GM12878 (cell line): ENCODE data around the gene ATL1.

Experiments used
- CHD1 ChIP-seq: IDR thresholded peaks from 2 replicates; pipeline ENCODE4 v1.6.1; 2012; ENCODE audit warnings: low read depth, low read length, improper control_type of control experiment
- EZH2 ChIP-seq: IDR thresholded peaks from 2 replicates; pipeline ENCODE4 v1.6.1; 2012; ENCODE audit warnings: low read depth, mild to moderate bottlenecking, control low read depth, inconsistent platforms, low read length, borderline replicate concordance; ENCODE audit not compliant: control insufficient read depth
- FOXK2 ChIP-seq: fragments of 450-650 bp; IDR thresholded peaks from 2 replicates; pipeline ENCODE4 v1.6.1; 2017; ENCODE audit warnings: mild to moderate bottlenecking, moderate library complexity
- MXI1 ChIP-seq: fragments of 150-350 bp; IDR thresholded peaks from 2 replicates; pipeline ENCODE4 v1.6.1; 2011; ENCODE audit warnings: low read depth, mild to moderate bottlenecking, inconsistent platforms, low read length, improper control_type of control experiment
- SP1 ChIP-seq: IDR thresholded peaks from one replicate; pipeline ENCODE4 v1.6.1; 2011; ENCODE audit warnings: low read depth, low read length
- TF ChIP-seq, protein P1 (sequence below): IDR thresholded peaks from 2 replicates; pipeline ENCODE4 v1.6.1; 2011; ENCODE audit warnings: mild to moderate bottlenecking, low read depth, low read length, moderate library complexity; ENCODE audit not compliant: insufficient replicate concordance
- TF ChIP-seq, protein P2 (sequence below), 3 experiments: IDR thresholded peaks in 2 of 3; conservative IDR thresholded peaks in 1 of 3; 2 replicates each; pipeline ENCODE4 v1.5.1; 2011; ENCODE audit warnings: low read depth in 3 of 3, low read length in 3 of 3, mild to moderate bottlenecking in 3 of 3, control low read depth in 2 of 3, moderate library complexity in 2 of 3, inconsistent platforms in 1 of 3, mixed read lengths in 1 of 3; ENCODE audit not compliant: control insufficient read depth in 2 of 3, insufficient read depth in 1 of 3; ENCODE audit errors: extremely low read depth in 1 of 3
- TF ChIP-seq, protein P3 (sequence below): IDR thresholded peaks from 2 replicates; pipeline ENCODE4 v1.6.1; 2012; ENCODE audit warnings: mild to moderate bottlenecking, low read depth, low read length
- TF ChIP-seq, protein P4 (sequence below): fragments of 450-650 bp; conservative IDR thresholded peaks from 2 replicates; pipeline ENCODE4 v1.6.1; 2017; ENCODE audit warnings: mild to moderate bottlenecking, moderate library complexity

DNA sequence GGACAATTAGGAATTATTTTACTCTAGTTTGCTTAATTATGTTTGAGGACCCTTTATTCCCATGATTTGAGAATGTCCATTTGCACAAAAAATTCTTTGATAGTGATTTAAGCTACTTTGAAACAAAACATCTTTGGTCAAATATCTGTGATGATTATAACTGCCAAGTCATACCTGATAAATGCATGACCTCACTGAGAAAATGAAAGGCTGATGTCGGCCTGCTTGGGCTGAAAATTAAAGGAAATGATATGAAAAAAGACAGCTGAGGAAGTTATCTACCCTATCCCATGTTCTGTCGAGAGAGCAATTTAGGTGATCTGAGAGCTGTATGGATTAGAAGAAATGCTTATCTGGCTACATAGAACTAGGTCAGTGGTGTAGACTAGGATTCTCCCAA lies 43.6 kb downstream of the ATL1 start:
- TF ChIP-seq, protein P1, sequence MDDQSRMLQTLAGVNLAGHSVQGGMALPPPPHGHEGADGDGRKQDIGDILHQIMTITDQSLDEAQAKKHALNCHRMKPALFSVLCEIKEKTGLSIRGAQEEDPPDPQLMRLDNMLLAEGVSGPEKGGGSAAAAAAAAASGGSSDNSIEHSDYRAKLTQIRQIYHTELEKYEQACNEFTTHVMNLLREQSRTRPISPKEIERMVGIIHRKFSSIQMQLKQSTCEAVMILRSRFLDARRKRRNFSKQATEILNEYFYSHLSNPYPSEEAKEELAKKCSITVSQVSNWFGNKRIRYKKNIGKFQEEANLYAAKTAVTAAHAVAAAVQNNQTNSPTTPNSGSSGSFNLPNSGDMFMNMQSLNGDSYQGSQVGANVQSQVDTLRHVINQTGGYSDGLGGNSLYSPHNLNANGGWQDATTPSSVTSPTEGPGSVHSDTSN, result no peak
- TF ChIP-seq FOXK2, result no peak
- TF ChIP-seq, protein P2, sequence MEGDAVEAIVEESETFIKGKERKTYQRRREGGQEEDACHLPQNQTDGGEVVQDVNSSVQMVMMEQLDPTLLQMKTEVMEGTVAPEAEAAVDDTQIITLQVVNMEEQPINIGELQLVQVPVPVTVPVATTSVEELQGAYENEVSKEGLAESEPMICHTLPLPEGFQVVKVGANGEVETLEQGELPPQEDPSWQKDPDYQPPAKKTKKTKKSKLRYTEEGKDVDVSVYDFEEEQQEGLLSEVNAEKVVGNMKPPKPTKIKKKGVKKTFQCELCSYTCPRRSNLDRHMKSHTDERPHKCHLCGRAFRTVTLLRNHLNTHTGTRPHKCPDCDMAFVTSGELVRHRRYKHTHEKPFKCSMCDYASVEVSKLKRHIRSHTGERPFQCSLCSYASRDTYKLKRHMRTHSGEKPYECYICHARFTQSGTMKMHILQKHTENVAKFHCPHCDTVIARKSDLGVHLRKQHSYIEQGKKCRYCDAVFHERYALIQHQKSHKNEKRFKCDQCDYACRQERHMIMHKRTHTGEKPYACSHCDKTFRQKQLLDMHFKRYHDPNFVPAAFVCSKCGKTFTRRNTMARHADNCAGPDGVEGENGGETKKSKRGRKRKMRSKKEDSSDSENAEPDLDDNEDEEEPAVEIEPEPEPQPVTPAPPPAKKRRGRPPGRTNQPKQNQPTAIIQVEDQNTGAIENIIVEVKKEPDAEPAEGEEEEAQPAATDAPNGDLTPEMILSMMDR (IDR thresholded peaks at IDR 0.05 in 2 of 3, conservative IDR thresholded peaks at IDR 0.05 in 1 of 3; ENCODE audit: control insufficient read depth in 2 of 3, extremely low read depth in 1 of 3, insufficient read depth in 1 of 3, low read depth in 3 of 3, low read length in 3 of 3), result no peak
- TF ChIP-seq, protein P3, sequence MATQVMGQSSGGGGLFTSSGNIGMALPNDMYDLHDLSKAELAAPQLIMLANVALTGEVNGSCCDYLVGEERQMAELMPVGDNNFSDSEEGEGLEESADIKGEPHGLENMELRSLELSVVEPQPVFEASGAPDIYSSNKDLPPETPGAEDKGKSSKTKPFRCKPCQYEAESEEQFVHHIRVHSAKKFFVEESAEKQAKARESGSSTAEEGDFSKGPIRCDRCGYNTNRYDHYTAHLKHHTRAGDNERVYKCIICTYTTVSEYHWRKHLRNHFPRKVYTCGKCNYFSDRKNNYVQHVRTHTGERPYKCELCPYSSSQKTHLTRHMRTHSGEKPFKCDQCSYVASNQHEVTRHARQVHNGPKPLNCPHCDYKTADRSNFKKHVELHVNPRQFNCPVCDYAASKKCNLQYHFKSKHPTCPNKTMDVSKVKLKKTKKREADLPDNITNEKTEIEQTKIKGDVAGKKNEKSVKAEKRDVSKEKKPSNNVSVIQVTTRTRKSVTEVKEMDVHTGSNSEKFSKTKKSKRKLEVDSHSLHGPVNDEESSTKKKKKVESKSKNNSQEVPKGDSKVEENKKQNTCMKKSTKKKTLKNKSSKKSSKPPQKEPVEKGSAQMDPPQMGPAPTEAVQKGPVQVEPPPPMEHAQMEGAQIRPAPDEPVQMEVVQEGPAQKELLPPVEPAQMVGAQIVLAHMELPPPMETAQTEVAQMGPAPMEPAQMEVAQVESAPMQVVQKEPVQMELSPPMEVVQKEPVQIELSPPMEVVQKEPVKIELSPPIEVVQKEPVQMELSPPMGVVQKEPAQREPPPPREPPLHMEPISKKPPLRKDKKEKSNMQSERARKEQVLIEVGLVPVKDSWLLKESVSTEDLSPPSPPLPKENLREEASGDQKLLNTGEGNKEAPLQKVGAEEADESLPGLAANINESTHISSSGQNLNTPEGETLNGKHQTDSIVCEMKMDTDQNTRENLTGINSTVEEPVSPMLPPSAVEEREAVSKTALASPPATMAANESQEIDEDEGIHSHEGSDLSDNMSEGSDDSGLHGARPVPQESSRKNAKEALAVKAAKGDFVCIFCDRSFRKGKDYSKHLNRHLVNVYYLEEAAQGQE, result no peak
- TF ChIP-seq EZH2, result no peak
- TF ChIP-seq CHD1, result no peak
- no peak for TF ChIP-seq SP1
- TF ChIP-seq MXI1, result no peak
- TF ChIP-seq, protein P4, sequence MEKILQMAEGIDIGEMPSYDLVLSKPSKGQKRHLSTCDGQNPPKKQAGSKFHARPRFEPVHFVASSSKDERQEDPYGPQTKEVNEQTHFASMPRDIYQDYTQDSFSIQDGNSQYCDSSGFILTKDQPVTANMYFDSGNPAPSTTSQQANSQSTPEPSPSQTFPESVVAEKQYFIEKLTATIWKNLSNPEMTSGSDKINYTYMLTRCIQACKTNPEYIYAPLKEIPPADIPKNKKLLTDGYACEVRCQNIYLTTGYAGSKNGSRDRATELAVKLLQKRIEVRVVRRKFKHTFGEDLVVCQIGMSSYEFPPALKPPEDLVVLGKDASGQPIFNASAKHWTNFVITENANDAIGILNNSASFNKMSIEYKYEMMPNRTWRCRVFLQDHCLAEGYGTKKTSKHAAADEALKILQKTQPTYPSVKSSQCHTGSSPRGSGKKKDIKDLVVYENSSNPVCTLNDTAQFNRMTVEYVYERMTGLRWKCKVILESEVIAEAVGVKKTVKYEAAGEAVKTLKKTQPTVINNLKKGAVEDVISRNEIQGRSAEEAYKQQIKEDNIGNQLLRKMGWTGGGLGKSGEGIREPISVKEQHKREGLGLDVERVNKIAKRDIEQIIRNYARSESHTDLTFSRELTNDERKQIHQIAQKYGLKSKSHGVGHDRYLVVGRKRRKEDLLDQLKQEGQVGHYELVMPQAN, result no peak
